HS-27A (cell line): ENCODE data around the gene B4GALT2.

Experiments
- DNase-seq: peaks from one replicate; pipeline ENCODE4 v3.0.0-alpha.2; 2012; ENCODE audit warnings: low read depth, missing footprints

Gene B4GALT2

GRCh38 chr1:44031252-44032169 lies 52.5 kb downstream of the B4GALT2 start, which contains the start of gene SLC6A9:
TSS of gene SLC6A9 (minus strand) at chr1:44031462. CDS start at chr1:44024277, 7,185 bp downstream.
- DNase-seq: no peak

- DNase-seq: no peak
Observed at GRCh38 chr1:44032170-44032790, 53.3 kb downstream of the B4GALT2 start.

GRCh38 chr1:44033041-44033575 lies 54.1 kb downstream of the B4GALT2 start:
- no peak for DNase-seq

GRCh38 chr1:44033756-44034155 lies 54.7 kb downstream of the B4GALT2 start:
- no peak for DNase-seq

GRCh38 chr1:44034423-44034822 lies 55.4 kb downstream of the B4GALT2 start:
- no peak for DNase-seq

- DNase-seq: no peak
Observed at GRCh38 chr1:44034976-44035716, 56.1 kb downstream of the B4GALT2 start.

- DNase-seq: no peak
Observed at GRCh38 chr1:44035726-44036408, 56.9 kb downstream of the B4GALT2 start.

- DNase-seq: peak; percentile 58
Observed at GRCh38 chr1:44036409-44037139, 57.6 kb downstream of the B4GALT2 start.

GRCh38 chr1:44037154-44037553 lies 58.1 kb downstream of the B4GALT2 start:
- no peak for DNase-seq

GRCh38 chr1:44038876-44039657 lies 60.1 kb downstream of the B4GALT2 start:
- no peak for DNase-seq

- DNase-seq: no peak
Observed at GRCh38 chr1:44040418-44040817, 61.4 kb downstream of the B4GALT2 start.
